ENCODE measurements around the gene DDX54. TPM values are rescaled to one million over a fixed set of nuclear protein-coding genes. Genes with fewer than 3 reads are reported as not detected.

Gene DDX54
- total RNA-seq, 4 donors from 2014 or later: 36.0 to 66.5 (median 59.0) TPM

- no peak for TF ChIP-seq POLR2A (IDR thresholded peaks at IDR 0.05)
- no peak for TF ChIP-seq CTCF (IDR thresholded peaks at IDR 0.05)
- peak overlapping the region in 1 of 2 donors; percentile 67 for H3K4me3 ChIP-seq
- intact Hi-C loops (cut with DNase I; ENCODE audit: low total_unique reads): no loop called here
- H3K9me3 ChIP-seq: no peaks in the 10 kb centered on the region
- peaks cover 10 to 11% of the 10 kb centered on the region in 2 donors for H3K4me1 ChIP-seq
- no peaks in the 10 kb centered on the region for H3K27me3 ChIP-seq
- no peak for DNase-seq
- H3K27ac ChIP-seq: peak overlapping the region in 1 of 2 donors; percentile 10
- no peaks in the 10 kb centered on the region for H3K36me3 ChIP-seq
These were observed 1.5 kb upstream of the DDX54 start for GRCh38 chr12:113186666-113187325.

GRCh38 chr12:113186033-113186365 is 721 bp upstream of the DDX54 start:
- DNase-seq: no peak
- H3K4me3 ChIP-seq: peak overlapping the region; percentile 67 to 84
- TF ChIP-seq CTCF (IDR thresholded peaks at IDR 0.05) (no peak), POLR2A (IDR thresholded peaks at IDR 0.05) (no peak)
- H3K36me3 ChIP-seq: no peaks in the 10 kb centered on the region
- peaks cover 10 to 11% of the 10 kb centered on the region in 2 donors for H3K4me1 ChIP-seq
- no peaks in the 10 kb centered on the region for H3K27me3 ChIP-seq
- H3K9me3 ChIP-seq: no peaks in the 10 kb centered on the region
- H3K27ac ChIP-seq: peak overlapping the region; percentile 87 to 92
- intact Hi-C loops (cut with DNase I; ENCODE audit: low total_unique reads): no loop called here

DNA sequence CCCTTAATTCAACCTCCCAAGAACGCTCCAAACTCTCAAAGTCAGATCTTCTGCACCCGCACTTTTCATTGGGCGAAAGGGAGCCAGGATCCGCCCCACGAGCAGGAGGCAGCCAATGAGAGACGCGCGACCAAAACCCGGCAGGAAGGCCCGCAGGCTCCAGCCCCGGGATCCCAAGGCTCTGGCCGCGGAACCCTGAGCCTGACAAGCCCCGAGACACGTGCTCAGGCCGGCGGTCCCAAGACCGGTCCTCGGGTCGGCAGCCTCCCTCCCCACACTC is 438 bp downstream of the DDX54 start:
- intact Hi-C loops (cut with DNase I; ENCODE audit: low total_unique reads): no loop called here
- no peak for TF ChIP-seq POLR2A (IDR thresholded peaks at IDR 0.05)
- TF ChIP-seq CTCF (IDR thresholded peaks at IDR 0.05): no peak

GRCh38 chr12:113184098-113184899 is 979 bp downstream of the DDX54 start:
- Histone ChIP-seq H3K27ac (peak overlapping the region; percentile 87 to 92), H3K9me3 (no peaks in the 10 kb centered on the region), H3K27me3 (no peaks in the 10 kb centered on the region), H3K4me1 (peaks cover 10 to 11% of the 10 kb centered on the region in 2 donors), H3K36me3 (no peaks in the 10 kb centered on the region), H3K4me3 (peak overlapping the region; percentile 67 to 84)
- intact Hi-C loops (cut with DNase I; ENCODE audit: low total_unique reads): no loop called here
- no peak for DNase-seq
- no peak for TF ChIP-seq POLR2A (IDR thresholded peaks at IDR 0.05)
- no peak for TF ChIP-seq CTCF (IDR thresholded peaks at IDR 0.05)

More for the DNA sequence above, 438 bp downstream of the DDX54 start:
- peaks cover 10 to 11% of the 10 kb centered on the region in 2 donors for H3K4me1 ChIP-seq
- peak overlapping the region; percentile 87 to 92 for H3K27ac ChIP-seq
- H3K4me3 ChIP-seq: peak overlapping the region; percentile 67 to 84
- peak; percentile 87 to 89 for DNase-seq
- H3K9me3 ChIP-seq: no peaks in the 10 kb centered on the region
- no peaks in the 10 kb centered on the region for H3K36me3 ChIP-seq
- H3K27me3 ChIP-seq: no peaks in the 10 kb centered on the region

- H3K36me3 ChIP-seq: no peaks in the 10 kb centered on the region
- H3K4me3 ChIP-seq: no peak overlapping the region
- intact Hi-C loops (cut with DNase I; ENCODE audit: low total_unique reads): no loop called here
- DNase-seq: no peak
- no peaks in the 10 kb centered on the region for H3K9me3 ChIP-seq
- H3K27me3 ChIP-seq: no peaks in the 10 kb centered on the region
- peaks cover 10 to 11% of the 10 kb centered on the region in 2 donors for H3K4me1 ChIP-seq
- TF ChIP-seq POLR2A (IDR thresholded peaks at IDR 0.05) (no peak), CTCF (IDR thresholded peaks at IDR 0.05) (no peak)
- no peak overlapping the region for H3K27ac ChIP-seq
These were observed 2.2 kb downstream of the DDX54 start for GRCh38 chr12:113183030-113183589.
